ENCODE data around the gene PPDPF. TPM values are rescaled to one million over a fixed set of nuclear protein-coding genes. Genes with fewer than 3 reads are reported as not detected.

The PPDPF gene
- total and polyA plus RNA-seq, 2 of the 8 experiments (the other 6 are each of a cell fraction or from before 2014, with no cell fraction given) = 30.5 to 138 TPM

GRCh38 chr20:63495167-63495720 lies 25.3 kb upstream of the PPDPF start (continued):
- TF ChIP-seq MAX (IDR thresholded peaks at IDR 0.05) (no peak), GTF2F1 (IDR thresholded peaks at IDR 0.05; ENCODE audit: borderline replicate concordance, low read depth, low read length) (no peak), ZNF274 (IDR thresholded peaks at IDR 0.05; ENCODE audit: borderline replicate concordance, extremely low read depth, low read length) (no peak), KDM5A (IDR thresholded peaks at IDR 0.05; ENCODE audit: low read length) (no peak), SP1 (IDR thresholded peaks at IDR 0.05; ENCODE audit: low read depth, low read length) (no peak)

Data from H1 (cell line).